Posterior cingulate gyrus (tissue), 11 donors: Measurements from ENCODE around the gene C9orf152.

ENCODE experiments used
- DNase-seq, 10 donors: peaks; one replicate each; pipeline versions ENCODE4 v3.0.0 to v3.0.0-alpha.2; 2020 to 2021; ENCODE audit warnings: mixed read lengths in 3 of 10
- intact Hi-C: fragments of 100-400 bp; cut with DNase I; formaldehyde crosslinking; loops from one replicate; pipeline ENCODE4 v1.15.1; 2023

C9orf152 gene

GRCh38 chr9:110185806-110186205 lies 22.2 kb downstream of the C9orf152 start:
- intact Hi-C loops: no loop called here
- DNase-seq: no peak

GRCh38 chr9:110183208-110184145 lies 24.5 kb downstream of the C9orf152 start:
- peak in 5 of 10 donors; percentile 26 to 62 (median 54) for DNase-seq
- intact Hi-C loops: loop anchor here (2.0 to 5.0 kb wide), 2 partner anchors 33 to 439 kb away; no protein-coding TSS in a partner anchor

- no peak for DNase-seq
- intact Hi-C loops: loop anchor here (5.0 kb wide), 1 partner anchor 442 kb away; no protein-coding TSS in a partner anchor
Observed at GRCh38 chr9:110180511-110181434, 27.2 kb downstream of the C9orf152 start.

GRCh38 chr9:110179734-110180133 lies 28.2 kb downstream of the C9orf152 start:
- intact Hi-C loops: loop anchor here (5.0 kb wide), 1 partner anchor 443 kb away; no protein-coding TSS in a partner anchor
- DNase-seq: no peak

GRCh38 chr9:110178281-110178680 lies 29.7 kb downstream of the C9orf152 start:
- intact Hi-C loops: no loop called here
- no peak for DNase-seq

GRCh38 chr9:110175275-110175968 lies 32.5 kb downstream of the C9orf152 start:
- intact Hi-C loops: no loop called here
- no peak for DNase-seq

GRCh38 chr9:110173322-110173642 lies 34.7 kb downstream of the C9orf152 start:
- intact Hi-C loops: no loop called here
- no peak for DNase-seq

GRCh38 chr9:110170357-110171257 lies 37.4 kb downstream of the C9orf152 start:
- intact Hi-C loops: no loop called here
- DNase-seq: no peak

GRCh38 chr9:110168486-110168885 lies 39.5 kb downstream of the C9orf152 start:
- no peak for DNase-seq
- intact Hi-C loops: no loop called here

- DNase-seq: no peak
- intact Hi-C loops: no loop called here
Observed at GRCh38 chr9:110161940-110162339, 46.0 kb downstream of the C9orf152 start.

- no peak for DNase-seq
- intact Hi-C loops: no loop called here
Observed at GRCh38 chr9:110160685-110161084, 47.3 kb downstream of the C9orf152 start.

GRCh38 chr9:110160123-110160522 lies 47.8 kb downstream of the C9orf152 start:
- intact Hi-C loops: no loop called here
- no peak for DNase-seq

GRCh38 chr9:110157823-110158664 lies 49.9 kb downstream of the C9orf152 start:
- no peak for DNase-seq
- intact Hi-C loops: no loop called here

- intact Hi-C loops: no loop called here
- no peak for DNase-seq
Observed at GRCh38 chr9:110156902-110157301, 51.1 kb downstream of the C9orf152 start.

- DNase-seq: no peak
Observed at GRCh38 chr9:110156416-110156815, 51.5 kb downstream of the C9orf152 start.

GRCh38 chr9:110155751-110156150 lies 52.2 kb downstream of the C9orf152 start:
- intact Hi-C loops: no loop called here
- no peak for DNase-seq

More at GRCh38 chr9:110156416-110156815, 51.5 kb downstream of the C9orf152 start:
- intact Hi-C loops: no loop called here

- intact Hi-C loops: loop anchor here (1.0 to 5.0 kb wide), 2 partner anchors 250 to 591 kb away; no protein-coding TSS in a partner anchor
- no peak for DNase-seq
Observed at GRCh38 chr9:110153431-110153830, 54.5 kb downstream of the C9orf152 start.

GRCh38 chr9:110152704-110153374 lies 55.1 kb downstream of the C9orf152 start:
- peak in 1 of 10 donors; percentile 27 for DNase-seq
- intact Hi-C loops: loop anchor here (1.0 to 5.0 kb wide), 2 partner anchors 250 to 591 kb away; no protein-coding TSS in a partner anchor
